ENCODE results near the gene CEP68.
"Not testable (repeated sequence)": the region's sequence is repeated elsewhere in the genome, so short reads cannot be mapped to it uniquely, and the experiment has no call there.

The CEP68 gene

DNA sequence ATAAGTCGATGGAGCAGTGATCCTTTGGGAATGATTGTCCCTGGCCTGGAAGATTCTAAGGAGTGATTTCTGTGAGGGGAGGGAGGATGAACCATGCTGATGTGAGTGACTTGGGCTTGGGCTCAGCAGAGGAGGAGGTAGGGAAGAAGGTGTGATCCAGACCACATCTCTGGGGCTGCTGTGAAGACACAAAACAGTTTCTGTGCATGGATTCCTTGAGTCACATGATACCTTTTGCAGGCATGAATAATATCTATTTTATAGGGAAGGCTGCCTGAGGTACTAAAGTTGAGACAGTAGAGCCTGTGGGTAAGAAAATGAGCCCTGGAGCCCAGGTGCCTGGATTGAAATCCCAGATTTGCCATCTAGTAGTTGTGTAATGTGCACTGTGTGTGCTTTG is 37.2 kb upstream of the CEP68 start:
- no peak for TF ChIP-seq CTCF (IDR thresholded peaks at IDR 0.05; ENCODE audit: low read depth, low read length)
- no peak for DNase-seq (ENCODE audit: extremely low read depth, low read depth)

- no peak for TF ChIP-seq CTCF (IDR thresholded peaks at IDR 0.05; ENCODE audit: low read depth, low read length)
Measured at GRCh38 chr2:65019675-65020195, 36.5 kb upstream of the CEP68 start.

GRCh38 chr2:65020251-65020650 is 36.0 kb upstream of the CEP68 start:
- not testable (repeated sequence) for DNase-seq (ENCODE audit: extremely low read depth, low read depth)

More at GRCh38 chr2:65019675-65020195, 36.5 kb upstream of the CEP68 start:
- no peak for DNase-seq (ENCODE audit: extremely low read depth, low read depth)

DNA sequence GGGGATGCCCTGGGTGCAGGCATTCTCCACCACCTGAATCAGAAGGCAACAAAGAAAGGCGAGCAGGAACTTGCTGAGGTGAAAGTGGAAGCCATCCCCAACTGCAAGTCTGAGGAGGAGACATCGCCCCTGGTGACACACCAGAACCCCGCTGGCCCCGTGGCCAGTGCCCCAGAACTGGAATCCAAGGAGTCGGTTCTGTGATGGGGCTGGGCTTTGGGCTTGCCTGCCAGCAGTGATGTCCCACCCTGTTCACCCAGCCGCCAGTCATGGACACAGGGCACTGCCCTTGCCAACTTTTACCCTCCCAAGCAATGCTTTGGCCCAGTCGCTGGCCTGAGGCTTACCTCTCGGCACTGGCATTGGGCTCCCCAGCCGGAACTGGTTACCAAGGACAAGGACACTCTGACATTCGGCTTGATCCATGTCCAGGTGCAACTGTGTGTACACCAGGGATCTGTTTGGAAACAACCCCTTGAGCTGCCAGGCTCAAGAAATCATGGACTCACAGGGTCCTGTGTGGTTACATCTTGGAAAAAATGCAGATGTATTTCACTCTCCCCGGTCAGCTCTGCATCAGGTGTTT is 35.2 kb upstream of the CEP68 start:
- DNase-seq (ENCODE audit: extremely low read depth, low read depth): no peak
- no peak for TF ChIP-seq CTCF (IDR thresholded peaks at IDR 0.05; ENCODE audit: low read depth, low read length)

DNA sequence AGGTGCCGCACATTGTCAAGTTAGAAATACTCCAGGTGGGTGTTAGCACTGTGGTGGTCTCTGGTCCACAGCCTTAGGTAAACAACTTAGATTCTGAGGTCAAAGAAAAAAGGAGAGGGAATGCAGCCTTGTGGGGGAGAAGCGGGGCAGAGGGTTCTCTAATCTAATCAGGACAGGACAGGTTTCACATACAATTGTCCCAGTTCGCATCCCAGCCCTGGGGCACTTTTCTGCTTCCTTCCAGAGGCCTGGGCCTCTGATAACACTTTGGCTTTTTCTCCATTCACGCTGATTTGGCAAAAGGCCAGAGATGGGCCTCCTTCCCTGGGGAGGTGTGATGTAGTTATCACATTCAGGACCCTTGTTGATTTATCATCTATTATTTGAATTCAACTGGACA is 34.5 kb upstream of the CEP68 start:
- no peak for DNase-seq (ENCODE audit: extremely low read depth, low read depth)

DNA sequence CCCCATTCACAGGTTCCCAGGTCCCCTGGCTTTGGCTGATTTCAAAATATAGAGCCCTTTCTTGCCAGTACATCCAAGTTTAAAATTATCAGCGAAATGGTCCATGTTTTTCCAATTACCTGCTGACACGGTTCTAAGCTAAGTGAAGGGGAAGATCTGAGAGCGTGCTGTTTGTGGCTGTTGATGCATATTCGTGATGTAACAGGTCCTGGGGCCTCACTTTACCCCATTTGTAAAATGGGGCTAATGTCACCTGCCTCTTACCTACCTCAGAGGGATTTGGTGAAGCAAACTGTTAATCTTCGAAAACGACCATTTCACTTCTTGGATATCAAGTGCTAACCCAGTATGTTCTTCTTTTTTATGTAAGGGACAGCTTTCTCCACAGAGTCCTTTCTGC is 34.0 kb upstream of the CEP68 start:
- TF ChIP-seq CTCF (IDR thresholded peaks at IDR 0.05; ENCODE audit: low read depth, low read length): no peak

More for the DNA sequence above, 34.5 kb upstream of the CEP68 start:
- TF ChIP-seq CTCF (IDR thresholded peaks at IDR 0.05; ENCODE audit: low read depth, low read length): no peak

DNA sequence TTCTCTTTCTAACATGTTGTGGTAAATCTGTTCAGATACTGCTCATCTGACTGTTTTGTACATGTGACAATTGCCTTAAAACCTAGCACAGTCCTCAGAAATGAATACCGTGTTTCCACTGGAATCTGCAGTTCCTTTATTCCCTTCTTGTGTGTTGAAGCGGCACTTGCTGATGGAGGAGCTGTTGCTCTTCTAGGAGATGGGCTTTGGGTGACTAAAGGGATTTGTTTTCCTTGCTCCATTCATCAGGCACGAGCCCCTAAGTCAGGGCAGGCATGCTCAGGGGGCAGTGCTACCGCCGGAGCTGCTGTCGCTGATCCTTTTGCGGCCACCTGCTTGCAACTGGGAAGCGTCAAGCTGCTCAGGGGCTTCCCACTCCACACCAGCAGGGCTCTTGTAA is 32.5 kb upstream of the CEP68 start:
- no peak for TF ChIP-seq CTCF (IDR thresholded peaks at IDR 0.05; ENCODE audit: low read depth, low read length)
- DNase-seq (ENCODE audit: extremely low read depth, low read depth): no peak

More for the DNA sequence above, 34.0 kb upstream of the CEP68 start:
- no peak for DNase-seq (ENCODE audit: extremely low read depth, low read depth)

Measured in AG09319 (cell line).